NCI-H146 treated with DMSO at 0.1 percent for 48 hours (cell line): ENCODE data around the gene VWA3A.
A peak's percentile ranks its signal among the peaks of the same experiment; 100 is the strongest.
"Not testable (repeated sequence)": the region's sequence is repeated elsewhere in the genome, so short reads cannot be mapped to it uniquely, and the experiment has no call there.

Experiments used
- DNase-seq: peaks from one replicate; lab custom pipeline; 2025; ENCODE audit not compliant: unreplicated experiment; lab: John Stamatoyannopoulos, UW

The VWA3A gene, protein sequence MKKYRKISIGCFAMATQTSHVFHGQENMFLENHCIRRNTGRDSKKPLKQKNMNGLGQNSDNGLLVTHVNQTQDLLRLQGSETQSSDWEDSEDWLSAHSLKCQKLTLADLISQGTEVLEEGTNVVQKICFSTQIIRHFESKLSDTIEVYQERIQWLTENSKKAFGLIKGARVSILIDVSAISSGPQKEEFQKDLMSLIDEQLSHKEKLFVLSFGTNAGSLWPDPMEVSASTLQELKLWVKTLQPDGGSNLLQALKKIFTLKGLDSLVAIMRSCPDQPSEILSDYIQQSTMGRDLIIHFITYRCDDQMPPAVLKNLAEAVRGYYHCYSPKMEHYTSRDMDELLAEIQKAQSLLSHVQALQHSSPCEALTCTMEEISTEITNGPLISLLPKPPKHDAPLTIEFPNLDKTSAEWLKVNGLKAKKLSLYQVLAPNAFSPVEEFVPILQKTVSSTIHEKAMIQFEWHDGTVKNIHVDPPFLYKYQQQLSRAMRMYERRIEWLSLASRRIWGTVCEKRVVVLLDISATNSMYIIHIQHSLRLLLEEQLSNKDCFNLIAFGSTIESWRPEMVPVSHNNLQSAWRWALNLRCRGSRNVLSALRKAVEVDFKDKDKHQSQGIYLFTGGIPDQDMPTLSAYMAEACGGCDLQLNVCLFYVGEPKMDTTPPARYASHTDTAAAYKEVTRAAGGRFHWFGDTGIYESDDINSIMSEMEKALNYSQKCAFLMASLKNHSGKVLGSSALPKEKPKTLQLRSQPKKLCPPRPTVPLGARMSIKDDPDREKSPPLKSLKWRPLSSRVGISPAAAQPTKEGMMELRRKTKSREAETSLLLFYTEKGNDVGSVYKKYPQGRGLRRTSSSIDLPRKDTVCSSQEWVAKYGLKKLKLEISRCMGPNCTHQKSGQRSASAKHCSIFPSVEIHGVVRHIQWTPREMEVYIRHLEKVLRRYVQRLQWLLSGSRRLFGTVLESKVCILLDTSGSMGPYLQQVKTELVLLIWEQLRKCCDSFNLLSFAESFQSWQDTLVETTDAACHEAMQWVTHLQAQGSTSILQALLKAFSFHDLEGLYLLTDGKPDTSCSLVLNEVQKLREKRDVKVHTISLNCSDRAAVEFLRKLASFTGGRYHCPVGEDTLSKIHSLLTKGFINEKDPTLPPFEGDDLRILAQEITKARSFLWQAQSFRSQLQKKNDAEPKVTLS

GRCh38 chr16:22092143-22092933 lies at the start of gene VWA3A:
TSS of gene VWA3A (plus strand) at chr16:22092541. CDS start at chr16:22092638, 97 bp downstream.
- DNase-seq, result peak; percentile 34

GRCh38 chr16:22043882-22044281 lies 48.5 kb upstream of the VWA3A start:
- not testable (repeated sequence) for DNase-seq

GRCh38 chr16:22045888-22046287 lies 46.5 kb upstream of the VWA3A start:
- DNase-seq, result not testable (repeated sequence)

DNA sequence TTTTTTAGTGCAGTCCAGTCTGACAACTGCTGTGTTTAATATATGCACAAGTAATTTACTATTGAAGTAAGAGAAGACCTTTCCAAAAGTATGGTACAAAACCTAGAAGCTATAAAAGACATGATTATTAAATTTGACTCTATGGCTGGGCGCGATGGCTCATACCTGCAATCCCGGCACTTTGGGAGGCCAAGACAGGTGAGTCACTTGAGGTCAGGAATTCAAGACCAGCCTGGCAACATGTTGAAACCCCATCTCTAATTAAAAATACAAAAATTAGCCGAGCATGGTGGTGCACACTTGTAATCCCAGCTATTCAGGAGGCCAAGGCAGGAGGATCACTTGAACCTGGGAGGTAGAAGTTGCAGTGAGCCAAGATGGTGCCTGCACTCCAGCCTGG lies 41.4 kb upstream of the VWA3A start:
- no peak for DNase-seq

DNA sequence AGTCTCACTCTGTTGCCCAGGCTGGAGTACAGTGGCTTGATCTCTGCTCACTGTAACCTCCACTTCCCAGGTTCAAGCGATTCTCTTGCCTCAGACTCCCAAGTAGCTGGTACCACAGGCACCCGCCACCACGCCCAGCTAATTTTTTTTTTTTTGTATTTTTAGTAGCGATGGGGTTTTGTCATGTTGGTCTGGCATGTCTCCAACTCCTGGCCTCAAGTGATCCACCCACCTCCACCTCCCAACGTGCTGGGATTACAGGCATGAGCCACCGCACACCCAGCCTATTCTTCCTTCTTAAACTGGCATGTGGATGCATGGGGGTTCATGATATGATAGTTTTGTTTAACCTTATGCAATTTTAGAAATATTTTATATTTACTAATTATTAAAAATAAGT lies 39.4 kb upstream of the VWA3A start:
- DNase-seq, result no peak

- no peak for DNase-seq
Measured at GRCh38 chr16:22053921-22054341, 38.4 kb upstream of the VWA3A start.

GRCh38 chr16:22054847-22055590 lies 37.3 kb upstream of the VWA3A start:
- DNase-seq, result no peak

DNA sequence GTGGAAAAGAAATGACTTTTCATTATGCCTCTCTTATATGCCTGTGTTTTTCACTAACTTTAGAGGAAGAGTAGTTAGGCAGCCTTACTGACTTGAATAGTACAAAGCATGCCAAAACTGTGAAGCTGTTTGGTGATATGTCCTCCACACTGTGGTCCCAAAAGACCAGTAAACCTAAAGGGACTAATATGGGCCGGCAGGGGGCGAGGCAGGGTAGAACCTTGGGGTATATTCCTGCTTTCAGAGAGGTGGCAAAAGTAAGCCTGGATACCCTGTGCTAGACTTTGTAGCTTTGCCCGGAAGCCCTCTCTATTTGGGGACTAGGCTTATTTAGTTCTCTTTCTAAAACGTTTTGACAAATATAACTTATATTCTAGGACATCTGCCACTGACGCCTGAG lies 36.5 kb upstream of the VWA3A start:
- DNase-seq, result no peak

GRCh38 chr16:22063888-22064467 lies 28.4 kb upstream of the VWA3A start:
- no peak for DNase-seq

GRCh38 chr16:22065252-22065651 lies 27.1 kb upstream of the VWA3A start:
- no peak for DNase-seq

DNA sequence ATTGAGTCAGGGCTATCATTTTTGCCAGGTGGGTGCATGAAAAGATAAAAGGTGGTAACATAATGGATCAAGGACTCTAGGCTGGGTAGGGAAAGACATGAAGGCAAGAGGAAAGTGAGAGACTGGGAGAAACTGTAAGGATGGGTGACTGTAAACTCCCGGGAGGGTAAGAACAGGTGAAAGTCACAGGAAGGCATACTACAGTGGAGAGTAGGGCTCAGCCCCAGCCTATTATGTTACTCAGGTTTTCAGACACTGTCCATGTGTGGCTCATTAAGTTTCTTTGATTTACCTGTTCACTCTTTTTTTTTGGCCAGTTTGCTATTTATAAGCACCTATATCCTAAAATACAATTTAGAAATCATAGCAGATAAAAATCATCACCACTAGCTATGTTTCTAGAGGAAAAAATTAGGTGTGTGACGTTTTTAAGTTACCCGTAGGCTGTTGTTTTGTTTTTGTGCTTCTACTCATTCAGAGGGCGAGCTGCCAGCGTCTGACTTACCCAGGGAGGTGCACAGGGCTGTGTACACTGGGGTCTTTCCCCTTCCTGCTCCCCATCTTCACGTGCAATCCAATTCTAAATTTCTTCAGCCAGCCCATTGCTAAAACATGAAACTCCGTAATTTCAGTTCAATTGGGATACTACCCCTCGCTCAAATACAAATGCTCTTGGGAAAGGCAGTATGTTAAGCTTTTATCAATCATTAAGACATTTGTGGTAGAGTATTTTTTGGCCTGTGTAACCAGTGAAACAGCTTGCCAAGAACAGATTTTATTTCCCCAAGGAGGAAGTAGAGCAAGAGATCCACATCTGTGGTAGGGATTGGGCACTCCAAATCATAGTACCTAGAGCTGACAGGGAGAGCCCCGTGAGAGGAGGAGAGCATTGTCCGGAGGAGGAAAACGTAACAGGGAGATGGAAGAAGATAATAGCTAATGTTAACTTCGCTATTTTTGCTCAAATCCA lies 21.7 kb upstream of the VWA3A start:
- DNase-seq, result no peak

DNA sequence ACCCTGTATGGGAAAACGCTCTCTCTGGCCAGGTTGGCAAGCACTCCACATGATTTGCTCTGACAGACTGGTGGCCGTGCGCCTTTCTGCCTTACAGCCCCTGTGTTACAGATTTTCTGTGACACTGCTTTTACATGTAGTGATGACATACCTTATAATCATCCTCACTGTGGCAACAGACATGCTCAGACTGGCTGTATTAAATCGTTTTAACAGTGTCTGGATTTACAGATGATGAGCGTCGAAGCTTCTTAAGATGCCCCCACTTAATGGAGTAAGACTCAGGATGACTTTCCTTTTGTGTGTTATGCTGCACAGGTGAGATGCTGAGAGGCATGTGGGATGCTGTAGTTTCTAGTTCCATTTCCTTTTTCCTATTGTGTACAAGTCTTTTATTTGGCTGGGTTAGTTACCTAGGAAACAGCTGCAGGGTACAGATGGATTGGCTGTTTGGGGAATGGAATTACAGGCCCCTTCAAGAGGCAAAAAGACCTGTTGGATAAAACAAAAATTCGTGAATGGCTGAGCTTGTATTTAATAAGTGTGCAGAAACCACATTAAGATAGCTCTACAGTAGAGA lies 20.9 kb upstream of the VWA3A start:
- peak; percentile 12 for DNase-seq

GRCh38 chr16:22073350-22073749 lies 19.0 kb upstream of the VWA3A start:
- no peak for DNase-seq

- no peak for DNase-seq
Measured at GRCh38 chr16:22075043-22075757, 17.1 kb upstream of the VWA3A start.

GRCh38 chr16:22075776-22076175 lies 16.6 kb upstream of the VWA3A start:
- DNase-seq, result no peak

DNA sequence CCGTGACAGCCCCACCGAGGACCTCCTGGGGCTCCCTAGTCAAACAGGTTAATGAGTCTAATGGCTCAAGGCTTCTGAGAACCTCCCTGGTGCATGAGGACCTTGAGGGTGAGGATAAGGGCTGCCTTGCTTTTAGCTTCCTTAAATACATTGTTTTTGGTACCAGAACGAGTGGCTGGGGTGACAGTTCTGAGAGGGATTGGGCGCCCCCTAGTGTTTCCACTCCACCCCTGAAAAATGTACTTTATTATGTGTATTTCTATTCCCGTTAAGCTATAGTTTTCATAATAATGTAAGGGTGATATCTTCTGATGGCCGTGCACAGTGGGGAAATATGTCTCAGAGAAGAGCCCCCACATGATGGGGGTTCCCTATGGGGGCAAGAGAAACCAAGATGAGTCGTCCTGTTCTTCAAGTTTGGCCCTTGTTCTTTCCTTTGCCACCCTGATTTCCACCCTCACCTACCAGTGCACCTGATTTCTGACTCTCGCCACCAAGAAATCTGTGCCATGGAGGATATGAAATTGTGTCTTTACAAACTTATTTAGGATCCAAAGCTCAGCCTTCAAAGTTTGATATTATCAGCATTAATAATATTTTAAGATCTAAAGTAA lies 14.5 kb upstream of the VWA3A start:
- DNase-seq, result peak; percentile 27

GRCh38 chr16:22078656-22079055 lies 13.7 kb upstream of the VWA3A start:
- no peak for DNase-seq
